ENCODE data around the gene TENT4A.

Gene TENT4A

DNA sequence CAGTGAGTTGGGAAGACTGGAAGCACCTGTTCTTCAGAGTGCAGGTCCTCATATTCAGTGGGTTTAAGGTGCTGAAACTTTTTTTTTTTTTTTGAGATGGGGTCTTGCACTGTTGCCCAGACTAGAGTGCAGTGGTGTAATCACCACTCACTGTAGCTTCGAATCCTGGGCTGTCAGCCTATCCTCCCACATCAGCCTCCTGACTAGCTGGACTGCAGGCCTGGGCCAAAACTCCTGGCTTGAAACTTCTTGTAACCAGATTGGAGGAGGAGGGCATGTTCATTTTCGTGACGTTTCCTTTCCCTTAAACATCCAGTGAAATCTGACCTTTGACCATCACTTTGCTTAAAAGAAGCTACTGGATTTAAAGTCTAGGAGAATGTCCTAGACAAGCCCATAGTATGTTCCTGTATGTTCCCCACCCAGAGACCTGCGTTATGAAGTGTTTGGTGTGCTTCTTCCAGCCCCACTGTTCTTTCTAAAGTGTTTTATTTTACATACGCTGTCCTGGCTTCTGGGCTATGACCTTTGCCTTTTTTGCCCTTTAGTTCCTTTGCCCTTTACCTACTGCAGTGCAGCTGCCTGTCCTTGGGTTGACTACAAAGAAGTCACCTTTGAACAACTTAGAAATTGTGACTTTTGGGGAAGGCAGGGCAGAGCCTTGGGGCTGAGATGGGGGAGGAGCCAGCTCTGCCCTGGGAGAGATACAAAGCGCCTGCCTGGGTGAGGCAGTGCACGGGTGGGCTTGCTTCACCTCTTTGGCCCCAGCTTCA is 18.4 kb downstream of the TENT4A start:
- no peak for DNase-seq (ENCODE audit: low spot score)

DNA sequence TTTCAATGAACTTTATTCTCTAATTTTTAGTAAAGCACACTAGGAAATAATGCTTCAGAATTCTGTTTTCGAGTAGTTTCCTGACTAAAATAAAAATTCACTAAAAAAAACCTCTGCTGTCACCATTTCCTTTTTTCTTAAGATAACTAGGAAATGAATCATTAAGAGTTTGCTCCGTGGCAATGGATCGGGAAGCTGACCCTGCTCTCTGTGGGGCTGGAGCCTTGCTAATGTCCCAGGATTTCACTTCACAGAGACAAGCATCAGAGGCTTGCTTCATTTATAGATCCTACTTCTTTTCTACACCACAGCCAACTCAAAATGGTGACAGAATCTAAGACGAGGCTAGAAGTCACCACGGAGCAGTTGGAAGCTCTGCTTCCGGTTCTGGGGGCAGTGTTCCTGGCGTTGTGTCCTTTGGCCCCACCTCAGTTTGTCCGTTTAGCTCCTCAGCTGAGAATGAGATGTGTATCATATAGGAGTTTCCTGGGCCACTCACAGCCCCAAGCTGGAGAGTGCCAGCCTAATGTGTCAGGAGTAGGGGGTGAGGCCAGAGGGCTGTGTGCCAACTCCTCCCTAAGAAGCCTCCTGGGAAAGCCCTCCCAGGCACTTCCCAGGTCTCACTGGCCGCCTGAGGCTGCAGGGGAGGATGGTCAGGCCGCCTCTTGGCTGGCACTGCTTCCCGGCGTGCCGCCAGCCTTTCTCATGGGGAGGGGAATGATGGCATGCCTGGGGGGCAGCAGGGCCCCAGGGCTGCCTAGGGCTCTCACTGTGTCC is 19.6 kb downstream of the TENT4A start:
- DNase-seq (ENCODE audit: low spot score), result no peak

DNA sequence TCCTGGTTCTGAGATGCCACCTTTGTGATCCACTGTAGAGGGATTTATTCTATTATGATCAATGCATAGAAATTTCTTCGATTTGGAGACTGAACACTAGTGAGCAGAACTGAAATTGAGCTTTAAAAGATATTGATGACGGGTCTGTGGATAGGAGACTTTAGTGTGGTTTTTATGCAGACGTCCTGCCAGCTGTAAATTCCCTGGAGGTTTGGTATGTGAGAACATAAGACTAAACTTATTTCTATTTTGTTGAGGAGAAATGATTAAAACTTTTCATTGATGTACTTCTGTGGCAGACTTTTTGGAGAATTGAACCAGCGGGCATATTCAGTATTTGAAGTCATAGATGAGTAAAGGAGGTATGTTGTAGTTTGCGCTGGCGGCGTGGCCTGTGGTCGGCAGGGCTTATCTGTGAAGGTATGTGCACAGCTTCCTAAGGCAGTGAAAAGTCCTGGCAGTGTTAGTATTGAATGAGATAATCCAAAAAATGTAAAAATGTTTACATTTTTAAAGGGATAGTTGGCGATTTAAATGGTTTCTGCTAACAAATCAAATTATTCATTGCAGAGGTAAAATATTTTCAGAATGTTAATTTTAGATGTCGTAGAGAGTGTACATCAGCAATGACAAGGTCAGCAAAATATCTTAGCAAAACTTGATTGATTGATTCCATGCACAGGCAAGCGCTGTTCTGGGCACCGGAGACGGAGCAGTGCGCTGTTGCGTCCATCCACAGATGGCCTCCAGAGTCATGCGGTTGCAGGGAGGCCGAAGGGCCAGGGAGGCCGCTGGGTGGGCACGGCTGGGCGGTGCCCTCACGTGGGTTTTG is 20.4 kb downstream of the TENT4A start:
- no peak for DNase-seq (ENCODE audit: low spot score)

DNA sequence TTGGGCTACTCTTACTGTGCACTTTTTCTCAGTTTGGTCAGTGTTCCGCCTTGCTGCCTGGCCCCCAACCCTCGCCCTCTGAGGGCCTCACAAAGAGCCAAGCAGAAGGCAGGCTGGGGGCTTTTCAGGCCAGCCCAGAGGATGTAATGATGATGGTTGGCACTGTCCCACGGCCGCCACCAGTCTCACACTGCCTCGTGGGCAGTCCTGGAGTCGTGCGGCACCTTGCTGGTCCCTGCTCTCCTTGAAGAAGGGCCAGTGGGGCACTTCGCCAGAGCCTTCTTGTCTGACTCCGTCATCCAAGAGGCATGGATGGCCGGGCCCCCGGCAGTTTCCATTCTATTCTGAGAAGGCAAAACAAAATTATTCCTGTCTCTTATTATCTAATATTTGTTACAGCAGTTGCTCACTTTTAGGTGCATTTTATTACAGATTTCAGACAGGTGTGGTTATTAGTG is 21.0 kb downstream of the TENT4A start:
- no peak for DNase-seq (ENCODE audit: low spot score)

DNA sequence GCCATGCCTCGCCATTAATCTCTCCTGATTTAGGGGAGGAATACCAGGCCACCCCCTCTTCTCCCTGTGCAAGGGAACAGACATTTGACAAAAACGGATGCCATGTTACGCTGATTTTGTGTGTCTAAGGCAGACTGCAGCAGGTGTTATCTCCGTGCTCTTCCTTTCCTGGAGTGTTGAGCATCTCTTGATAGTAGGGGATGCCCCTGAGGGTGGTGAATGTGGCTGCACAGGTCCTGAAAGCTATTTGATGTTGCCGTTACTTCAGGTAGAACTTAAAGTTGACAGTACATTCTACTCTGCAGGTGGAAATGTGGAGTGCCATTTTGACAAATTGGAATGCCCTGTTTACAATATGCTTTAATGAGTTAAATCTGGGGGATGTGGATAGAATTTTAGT is 21.5 kb downstream of the TENT4A start:
- DNase-seq (ENCODE audit: low spot score), result no peak

DNA sequence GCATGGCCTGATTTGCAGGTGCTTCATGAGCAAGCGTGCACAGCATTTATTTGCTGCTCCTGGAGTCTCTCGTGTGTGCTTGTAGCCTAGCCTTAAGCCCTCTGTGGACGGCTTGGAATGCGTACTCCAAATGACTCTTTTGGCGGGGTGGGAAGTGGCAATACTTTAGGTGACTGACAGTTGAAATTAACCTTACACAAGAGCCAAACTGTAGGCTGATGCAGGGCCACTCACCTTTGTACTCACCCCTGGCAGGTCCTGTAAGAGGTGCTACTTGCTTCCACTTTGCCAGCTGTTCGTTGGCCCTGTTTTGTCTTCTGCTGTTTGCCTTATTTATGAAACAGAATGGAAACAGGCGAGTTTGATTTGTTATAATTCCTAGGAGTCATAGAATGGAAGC is 22.9 kb downstream of the TENT4A start:
- DNase-seq (ENCODE audit: low spot score), result no peak

DNA sequence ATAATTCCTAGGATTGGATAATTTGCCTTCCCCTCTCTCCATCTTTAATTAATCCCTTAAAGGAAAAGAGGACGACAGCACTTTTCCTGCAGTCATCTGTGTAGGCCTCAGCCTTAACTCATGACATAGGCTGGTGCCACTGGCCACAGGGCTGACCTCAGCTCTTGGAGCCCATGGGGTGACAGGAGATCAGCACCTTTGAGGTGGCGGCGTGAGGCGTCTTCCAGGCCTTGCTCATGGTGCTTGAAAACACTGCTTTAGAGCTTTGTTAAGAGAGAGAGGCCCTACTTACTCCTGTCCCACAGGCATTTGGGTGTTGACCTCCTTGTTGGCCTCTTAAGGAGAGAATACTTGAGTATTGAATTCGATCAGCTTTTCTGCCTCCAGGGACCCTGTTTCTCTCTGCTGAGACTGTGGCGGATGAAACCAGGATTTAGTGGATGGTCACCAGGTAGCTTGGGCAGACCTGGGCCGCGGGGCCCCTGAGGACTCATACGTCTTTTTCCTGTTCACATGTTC is 23.4 kb downstream of the TENT4A start:
- no peak for DNase-seq (ENCODE audit: low spot score)

DNA sequence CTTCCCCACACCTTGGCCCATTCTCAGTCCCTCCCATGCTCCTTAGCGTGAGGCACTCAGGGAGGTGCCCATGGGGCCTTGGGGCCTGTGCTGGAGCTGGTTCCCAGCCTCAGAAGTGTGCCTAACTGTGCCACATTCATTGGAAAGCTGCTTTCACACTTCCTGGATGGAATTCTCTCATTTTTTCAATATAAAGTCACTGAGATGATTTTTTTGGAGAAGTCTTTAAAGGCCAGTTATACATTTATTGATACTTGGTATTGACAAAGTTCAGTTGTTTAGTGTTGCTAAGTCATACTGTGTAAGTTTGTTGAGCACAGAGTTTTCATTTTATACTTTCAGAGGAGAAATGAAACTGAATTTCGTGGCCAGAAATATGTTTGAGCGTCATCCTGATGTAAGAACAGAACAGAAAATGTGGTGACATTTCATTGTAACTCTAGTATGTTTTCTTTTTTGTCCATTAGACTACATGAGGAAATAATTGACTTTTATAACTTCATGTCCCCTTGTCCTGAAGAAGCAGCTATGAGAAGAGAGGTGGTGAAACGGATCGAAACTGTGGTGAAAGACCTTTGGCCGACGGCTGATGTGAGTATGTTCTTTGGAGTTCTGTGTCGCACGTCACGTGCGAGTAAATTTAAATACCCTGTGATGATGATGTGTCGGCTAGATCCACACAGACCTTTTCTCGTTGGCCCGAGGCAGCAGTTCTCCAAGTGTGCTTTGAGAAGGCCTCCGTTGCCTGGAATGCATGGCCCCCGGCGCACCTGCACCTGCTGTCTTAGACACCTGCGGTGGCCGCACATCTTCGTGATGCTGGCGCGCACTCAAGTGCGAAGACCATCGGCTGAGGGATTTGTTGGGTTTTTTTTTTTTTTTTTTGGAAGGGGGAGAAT is 24.1 kb downstream of the TENT4A start:
- no peak for DNase-seq (ENCODE audit: low spot score)

DNA sequence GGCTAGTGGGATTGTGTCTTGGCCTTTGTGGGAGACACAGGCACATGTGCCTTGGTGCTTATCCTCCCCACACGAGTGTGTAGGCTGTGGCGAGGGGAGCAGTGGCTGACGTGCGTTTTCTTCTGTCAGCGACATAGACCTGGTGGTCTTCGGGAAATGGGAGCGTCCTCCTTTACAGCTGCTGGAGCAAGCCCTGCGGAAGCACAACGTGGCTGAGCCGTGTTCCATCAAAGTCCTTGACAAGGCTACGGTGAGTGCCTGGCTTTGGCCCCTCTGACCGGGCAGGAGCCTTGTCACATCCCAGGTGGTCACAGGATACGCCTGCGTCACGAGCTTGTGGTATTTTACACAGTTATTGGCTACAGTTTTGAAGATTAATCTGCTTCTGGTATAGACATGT is 26.4 kb downstream of the TENT4A start:
- no peak for DNase-seq (ENCODE audit: low spot score)

DNA sequence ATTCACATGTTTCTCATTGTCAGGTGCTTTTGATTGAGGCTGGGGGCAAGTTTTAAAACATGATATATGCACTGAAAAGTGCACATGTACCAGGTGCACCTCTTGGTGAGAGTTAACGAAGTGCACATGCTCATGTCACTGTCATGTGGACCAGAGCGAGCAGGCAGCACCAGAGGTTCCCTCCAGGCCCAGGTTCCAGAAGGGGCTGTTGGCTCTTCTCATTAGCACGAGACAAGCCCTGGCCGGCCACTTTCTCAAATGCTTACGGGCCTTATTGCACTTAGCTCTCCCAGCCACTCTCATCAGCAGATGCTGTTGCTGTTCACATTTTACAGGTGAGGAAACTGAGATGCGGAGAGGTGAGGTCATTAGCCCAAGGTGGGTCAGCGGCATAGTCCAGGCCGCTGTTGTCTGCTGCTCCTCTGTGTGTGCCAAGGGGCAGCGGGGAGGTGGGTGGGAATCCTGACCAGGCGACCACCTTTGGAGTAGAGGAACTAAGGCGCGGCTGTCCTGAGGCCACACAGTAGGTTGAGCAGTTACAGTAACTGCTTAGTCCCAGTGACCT is 27.4 kb downstream of the TENT4A start:
- no peak for DNase-seq (ENCODE audit: low spot score)

DNA sequence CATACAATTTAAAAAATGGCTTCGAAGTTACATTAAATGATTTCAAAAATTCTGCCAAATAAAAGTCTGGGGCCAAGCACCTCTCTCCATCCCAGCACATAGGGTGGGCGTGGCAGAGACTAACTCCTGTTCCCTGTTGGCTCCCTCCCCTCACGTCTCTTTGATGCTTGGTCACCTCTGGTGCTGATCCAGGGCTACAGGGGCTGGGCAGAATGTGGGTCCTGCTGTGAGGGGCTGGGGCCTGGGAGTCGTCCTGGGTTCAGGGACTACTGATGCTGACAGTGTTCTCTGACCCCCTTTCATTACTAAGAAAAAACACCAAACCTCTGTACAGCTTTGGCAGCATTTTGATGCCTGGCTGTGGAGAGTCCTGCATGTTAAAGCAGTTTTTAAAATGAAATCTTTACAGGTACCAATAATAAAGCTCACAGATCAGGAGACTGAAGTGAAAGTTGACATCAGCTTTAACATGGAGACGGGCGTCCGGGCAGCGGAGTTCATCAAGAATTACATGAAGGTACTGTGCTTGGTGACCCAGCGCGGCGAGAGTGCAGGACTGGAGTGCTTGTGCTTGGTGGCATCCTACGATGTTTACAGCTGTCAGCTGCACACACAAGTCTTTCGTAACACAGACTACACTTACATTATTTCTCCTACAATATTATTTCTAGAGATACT is 29.0 kb downstream of the TENT4A start:
- DNase-seq (ENCODE audit: low spot score), result no peak

DNA sequence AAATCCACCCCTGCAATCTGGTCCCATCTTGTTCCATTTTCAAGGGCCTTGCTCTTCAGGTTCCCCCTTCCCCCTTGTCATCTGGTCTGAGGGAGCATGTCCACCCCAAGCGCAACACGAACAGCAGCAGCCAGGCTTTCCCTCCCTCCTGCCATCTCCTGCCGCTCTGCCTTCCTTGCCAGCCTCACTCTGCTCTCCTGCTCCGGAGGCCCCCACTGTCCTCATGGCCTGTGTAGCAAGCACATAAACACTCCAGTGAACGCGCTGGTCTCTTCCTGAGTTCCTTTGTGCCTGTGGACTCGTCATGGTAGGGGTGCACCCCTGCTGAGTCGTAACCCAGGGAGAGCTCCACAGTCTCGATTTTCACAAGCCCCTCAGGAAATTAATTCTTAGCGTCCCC is 29.9 kb downstream of the TENT4A start:
- no peak for DNase-seq (ENCODE audit: low spot score)

DNA sequence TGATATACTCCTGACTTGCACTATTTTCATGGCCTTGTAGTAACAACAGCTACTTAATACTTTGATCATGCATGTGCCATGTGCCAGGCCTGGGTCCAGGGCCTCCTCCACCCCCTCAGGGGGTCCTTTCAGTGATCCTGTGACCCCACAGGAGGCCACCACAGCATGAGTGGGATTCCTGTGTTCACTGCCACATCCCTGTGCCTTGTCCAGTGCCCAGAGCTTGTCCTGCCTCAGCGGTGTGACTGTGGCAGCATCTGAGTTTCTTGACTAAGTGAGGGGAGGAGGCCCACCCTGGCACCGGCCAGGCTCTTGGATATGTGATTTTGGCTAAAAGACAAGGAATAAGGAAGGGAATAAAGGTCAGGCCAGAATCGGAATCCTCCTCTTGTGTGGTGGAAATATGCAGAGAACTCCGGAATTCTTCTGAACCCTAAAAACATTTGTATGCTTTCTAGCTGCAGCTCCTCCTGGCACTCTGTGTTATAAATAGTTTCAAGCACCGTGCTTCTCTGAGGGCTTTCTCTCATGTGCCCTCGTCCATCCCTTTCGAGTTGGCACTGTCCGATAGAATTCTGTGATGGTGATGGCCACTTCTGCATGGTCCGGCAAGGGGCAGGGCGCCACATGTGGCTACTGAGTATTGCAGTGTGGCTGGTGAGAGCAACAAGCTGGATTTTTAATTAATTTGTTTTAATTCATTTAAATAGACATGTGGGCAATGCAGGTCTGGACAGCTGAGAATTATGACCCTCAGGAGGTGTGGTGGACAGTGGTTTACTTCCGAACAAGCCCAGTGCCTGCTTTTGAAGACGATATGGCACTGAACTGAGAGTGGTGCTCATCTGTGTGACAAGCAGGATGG is 31.8 kb downstream of the TENT4A start:
- no peak for DNase-seq (ENCODE audit: low spot score)

DNA sequence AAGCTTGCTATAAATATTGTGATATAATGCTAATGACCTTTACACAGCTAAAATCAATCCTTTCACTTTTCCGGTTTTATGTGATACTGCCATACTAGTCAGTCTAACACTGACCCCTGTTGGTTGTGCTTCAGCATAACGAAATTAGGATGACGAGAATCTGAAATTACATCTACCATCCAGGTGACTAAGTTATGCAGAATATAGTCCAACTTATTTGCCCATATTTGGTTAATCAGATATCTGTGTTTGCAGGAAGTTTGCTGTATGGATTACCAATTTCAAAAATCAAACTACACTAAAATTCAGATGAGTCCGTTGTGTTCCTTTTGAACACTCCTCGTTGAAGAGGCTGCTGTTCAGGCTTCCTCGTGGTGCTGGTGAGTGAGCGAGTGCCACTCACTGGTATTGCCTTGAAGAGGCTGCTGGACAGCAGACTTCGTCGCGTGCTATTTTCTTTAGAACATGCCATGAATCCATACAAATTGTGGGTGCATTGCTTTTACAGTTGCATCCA is 32.5 kb downstream of the TENT4A start:
- peak; percentile 40 for DNase-seq (ENCODE audit: low spot score)

DNA sequence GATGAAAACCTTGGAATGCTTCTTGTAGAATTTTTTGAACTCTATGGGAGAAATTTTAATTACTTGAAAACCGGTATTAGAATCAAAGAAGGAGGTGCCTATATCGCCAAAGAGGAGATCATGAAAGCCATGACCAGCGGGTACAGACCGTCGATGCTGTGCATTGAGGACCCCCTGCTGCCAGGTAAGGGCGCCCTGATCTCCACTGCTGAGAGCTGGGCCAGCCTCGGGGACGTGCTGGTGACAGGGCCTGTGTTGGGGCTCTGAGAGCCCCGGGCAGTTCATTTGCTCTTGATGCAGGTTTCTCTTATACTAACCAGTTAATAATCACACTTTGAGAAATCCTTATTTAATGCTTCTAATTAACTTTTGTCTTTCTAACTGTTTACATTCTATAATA is 33.0 kb downstream of the TENT4A start:
- DNase-seq (ENCODE audit: low spot score), result no peak

DNA sequence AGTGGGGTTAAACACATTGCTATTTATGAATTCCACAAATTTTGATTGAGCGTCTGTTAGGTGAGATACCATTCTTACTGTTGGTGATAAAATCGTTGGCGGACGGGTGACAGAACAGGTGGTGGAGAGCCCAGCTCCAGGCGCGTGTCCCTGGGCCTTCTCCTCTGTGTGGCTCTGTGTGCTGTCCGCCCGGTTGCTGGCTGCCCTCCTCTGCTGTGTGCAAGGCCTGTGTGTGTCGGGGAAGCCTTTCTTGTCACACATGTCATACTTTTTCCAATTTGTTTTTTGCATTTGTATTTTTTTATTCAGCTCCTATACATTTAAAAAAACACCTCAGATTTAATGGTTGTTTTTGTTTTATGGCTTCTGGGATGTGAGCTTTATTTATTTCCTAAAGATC is 33.9 kb downstream of the TENT4A start:
- no peak for DNase-seq (ENCODE audit: low spot score)

DNA sequence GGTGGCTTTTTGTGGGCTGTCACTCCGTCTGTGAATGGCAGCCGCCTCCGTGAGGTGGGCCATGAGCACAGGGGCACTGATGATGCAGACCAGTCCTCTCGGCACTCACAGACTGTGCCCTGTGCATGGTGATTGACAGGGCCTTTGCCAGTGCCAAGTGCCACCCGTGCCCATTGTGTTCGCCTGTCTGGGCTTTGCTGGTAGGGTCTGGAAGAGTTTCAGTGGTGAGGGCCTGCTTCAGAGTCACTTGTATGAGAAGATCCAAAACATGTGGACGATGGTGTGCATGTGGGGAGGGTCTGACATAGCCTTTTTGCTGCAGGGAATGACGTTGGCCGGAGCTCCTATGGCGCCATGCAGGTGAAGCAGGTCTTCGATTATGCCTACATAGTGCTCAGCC is 34.9 kb downstream of the TENT4A start:
- DNase-seq (ENCODE audit: low spot score), result no peak

DNA sequence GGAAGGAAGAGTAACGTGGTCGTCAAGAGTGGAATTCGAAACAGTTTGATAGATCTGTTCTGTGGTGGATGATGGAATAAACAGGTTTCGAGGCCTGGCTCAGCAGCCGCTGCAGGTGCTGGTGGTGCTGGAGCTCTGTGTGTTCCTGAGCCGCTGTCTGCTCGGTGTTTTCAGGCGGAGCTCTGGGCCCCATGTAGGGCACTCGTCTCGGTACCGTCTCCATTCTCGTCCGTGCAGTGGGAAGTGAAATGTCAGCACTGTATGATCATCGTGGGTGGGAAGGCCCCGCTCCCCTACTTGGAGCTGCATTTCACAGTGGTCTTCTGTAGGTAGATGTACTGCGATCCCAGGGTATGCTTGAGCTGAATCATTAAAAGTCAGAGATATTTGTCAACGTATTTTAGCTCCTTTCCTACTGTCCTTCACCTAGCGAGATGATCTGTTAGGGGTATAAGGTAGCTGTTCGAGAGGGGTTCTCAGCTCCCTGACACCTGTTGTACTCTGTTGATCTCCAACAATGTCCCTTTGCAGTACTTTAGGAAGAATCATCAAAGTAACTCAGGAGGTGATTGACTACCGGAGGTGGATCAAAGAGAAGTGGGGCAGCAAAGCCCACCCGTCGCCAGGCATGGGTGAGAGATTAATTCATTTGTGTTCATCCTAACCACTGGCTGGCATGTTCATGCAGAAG is 35.9 kb downstream of the TENT4A start:
- DNase-seq (ENCODE audit: low spot score), result no peak
